Measurements from ENCODE around the gene ARHGAP28. TPM values are rescaled to one million over a fixed set of nuclear protein-coding genes. Genes with fewer than 3 reads are reported as not detected.

Gene ARHGAP28
- total RNA-seq, 1 experiment from 2014 or later = 9.2 TPM

DNA sequence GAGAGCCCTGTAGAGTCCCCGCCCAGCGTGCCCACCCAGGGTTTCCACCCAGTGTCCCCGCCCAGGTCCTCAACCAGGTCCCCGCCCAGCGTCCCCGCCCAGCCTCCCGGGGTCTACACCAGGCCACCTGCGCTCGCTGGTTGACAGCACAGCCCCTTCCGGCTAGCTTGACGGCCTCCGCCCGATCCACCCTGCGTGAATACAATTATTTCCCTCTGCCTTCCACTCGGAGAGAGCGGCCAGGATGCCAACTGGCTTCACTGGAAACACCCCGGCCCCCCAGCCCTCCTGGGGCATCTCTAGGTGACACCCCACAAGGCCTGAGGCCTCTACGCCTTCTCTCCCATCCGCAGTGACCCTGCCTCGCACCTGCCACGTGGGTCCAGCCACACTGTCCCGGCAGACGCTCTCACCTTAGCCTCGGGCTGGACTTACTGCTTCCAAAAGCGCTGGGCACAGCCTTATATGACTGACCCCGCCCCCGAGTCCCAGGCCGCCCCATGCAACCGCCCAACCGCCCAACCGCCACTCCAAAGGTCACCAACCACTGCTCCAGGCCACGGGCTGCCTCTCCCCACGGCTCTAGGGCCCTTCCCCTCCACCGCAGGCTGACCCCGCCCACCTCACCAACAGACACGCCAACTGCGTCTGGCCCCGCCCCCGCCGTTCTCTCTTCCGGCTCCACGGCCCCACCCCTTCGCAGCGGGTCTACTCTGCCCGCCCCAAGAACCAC is 200.0 kb downstream of the ARHGAP28 start:
- no CpG with 5 or more reads among the region's 45 CpGs for WGBS (ENCODE audit: extremely low coverage, insufficient read length, low lambda C conversion rate)
- H3K4me2 ChIP-seq (ENCODE audit: insufficient read depth, insufficient read length, low read length) = no peak overlapping the region

More for the DNA sequence above, 200.0 kb downstream of the ARHGAP28 start:
- no peaks in the 10 kb centered on the region for H3K4me1 ChIP-seq (ENCODE audit: insufficient read depth, low read length)
- no peak overlapping the region for H2AFZ ChIP-seq (ENCODE audit: low read length)
- no peak overlapping the region for H4K5ac ChIP-seq (ENCODE audit: insufficient read length, low read depth, low read length)
- no peaks in the 10 kb centered on the region for H3K9me3 ChIP-seq (ENCODE audit: control insufficient read depth, low read depth, low read length)
- Mint-ChIP-seq H3K27me3 (ENCODE audit: low read depth) (no peaks in the 10 kb centered on the region), H3K9me3 (no peaks in the 10 kb centered on the region), H3K4me1 (peaks cover 0 to 1% of the 10 kb centered on the region in 2 experiments; a peak in 1 of 4 replicates), H3K4me3 (no peak overlapping the region), H3K36me3 (ENCODE audit: insufficient read depth in 1 of 3, low read depth in 3 of 3) (no peaks in the 10 kb centered on the region), H3K27ac (no peak overlapping the region)
- H3K23ac ChIP-seq (ENCODE audit: insufficient read length, low read depth, low read length) = no peak overlapping the region
- H2BK12ac ChIP-seq (ENCODE audit: insufficient read length, low read depth, low read length) = no peak overlapping the region
- H4K91ac ChIP-seq (ENCODE audit: insufficient read length, low read depth, low read length) = no peak overlapping the region
- no peaks in the 10 kb centered on the region for H4K20me1 ChIP-seq (ENCODE audit: control insufficient read depth, insufficient read depth, insufficient read length)
- no peak overlapping the region for H2BK5ac ChIP-seq (ENCODE audit: insufficient read length, low read length)
- H3K79me1 ChIP-seq (ENCODE audit: insufficient read depth, low read depth, low read length, poor library complexity, severe bottlenecking) = no peaks in the 10 kb centered on the region
- H4K8ac ChIP-seq (replicated peaks; ENCODE audit: insufficient read length, low read depth, low read length) = no peak overlapping the region
- no peak overlapping the region for H3K9ac ChIP-seq (ENCODE audit: extremely low read depth, insufficient read length, low read length)
- H3K23me2 ChIP-seq (ENCODE audit: insufficient read length, low read depth, low read length, poor library complexity, severe bottlenecking) = no peaks in the 10 kb centered on the region
- H3K56ac ChIP-seq (ENCODE audit: insufficient read length, low read depth, low read length) = no peak overlapping the region
- no peak overlapping the region for H2BK120ac ChIP-seq (ENCODE audit: low read depth, low read length, poor library complexity, severe bottlenecking)
- H3K18ac ChIP-seq (ENCODE audit: insufficient read length, low read depth, low read length) = no peak overlapping the region
- H2AK5ac ChIP-seq (ENCODE audit: insufficient read length, low read length) = no peak overlapping the region
- no peaks in the 10 kb centered on the region for H3K79me2 ChIP-seq (ENCODE audit: insufficient read depth, low read length)
- TF ChIP-seq, protein P1, sequence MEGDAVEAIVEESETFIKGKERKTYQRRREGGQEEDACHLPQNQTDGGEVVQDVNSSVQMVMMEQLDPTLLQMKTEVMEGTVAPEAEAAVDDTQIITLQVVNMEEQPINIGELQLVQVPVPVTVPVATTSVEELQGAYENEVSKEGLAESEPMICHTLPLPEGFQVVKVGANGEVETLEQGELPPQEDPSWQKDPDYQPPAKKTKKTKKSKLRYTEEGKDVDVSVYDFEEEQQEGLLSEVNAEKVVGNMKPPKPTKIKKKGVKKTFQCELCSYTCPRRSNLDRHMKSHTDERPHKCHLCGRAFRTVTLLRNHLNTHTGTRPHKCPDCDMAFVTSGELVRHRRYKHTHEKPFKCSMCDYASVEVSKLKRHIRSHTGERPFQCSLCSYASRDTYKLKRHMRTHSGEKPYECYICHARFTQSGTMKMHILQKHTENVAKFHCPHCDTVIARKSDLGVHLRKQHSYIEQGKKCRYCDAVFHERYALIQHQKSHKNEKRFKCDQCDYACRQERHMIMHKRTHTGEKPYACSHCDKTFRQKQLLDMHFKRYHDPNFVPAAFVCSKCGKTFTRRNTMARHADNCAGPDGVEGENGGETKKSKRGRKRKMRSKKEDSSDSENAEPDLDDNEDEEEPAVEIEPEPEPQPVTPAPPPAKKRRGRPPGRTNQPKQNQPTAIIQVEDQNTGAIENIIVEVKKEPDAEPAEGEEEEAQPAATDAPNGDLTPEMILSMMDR (conservative IDR thresholded peaks at IDR 0.05) = no peak
- H2BK15ac ChIP-seq (ENCODE audit: low read depth, low read length) = no peak overlapping the region
- no peak overlapping the region for H3K14ac ChIP-seq (ENCODE audit: insufficient read depth, low read length)
- no peaks in the 10 kb centered on the region for H3K27me3 ChIP-seq (ENCODE audit: insufficient read depth, low read length)
- no peak overlapping the region for H3K4ac ChIP-seq (ENCODE audit: low read depth, low read length)
- peak; percentile 88 for DNase-seq
- no peak overlapping the region for H3K27ac ChIP-seq (ENCODE audit: insufficient read length, low read depth, low read length)
- H3T11ph ChIP-seq (ENCODE audit: low read length) = no peak overlapping the region
- H2BK20ac ChIP-seq (ENCODE audit: low read depth, low read length, poor library complexity, severe bottlenecking) = no peak overlapping the region
